Natural killer cell (primary cell): Measurements from ENCODE around the gene SPATA3. TPM values are rescaled to one million over a fixed set of nuclear protein-coding genes. Genes with fewer than 3 reads are reported as not detected.
"Not testable (repeated sequence)": the region's sequence is repeated elsewhere in the genome, so short reads cannot be mapped to it uniquely, and the experiment has no call there.

ENCODE experiments used
- ATAC-seq, 3 donors: fragments of 150-1000 bp in 2 of 3; fragments of 200-7000 bp in 1 of 3; cut with Tn5 transposase; 1 replicate in 1 of 3; 2 replicates in 2 of 3; pipeline ENCODE4 v1.10.0; 2021; ENCODE audit warnings: mild to moderate bottlenecking in 2 of 3, moderate library complexity in 2 of 3
- DNase-seq, 2 donors: peaks; one replicate each; pipeline versions ENCODE4 v3.0.0 to v3.0.0-alpha.2; 2013 to 2021; ENCODE audit warnings: mixed read lengths in 1 of 2
- H3K27ac ChIP-seq: one replicate; pipeline ENCODE4 v1.5.1; 2013; ENCODE audit warnings: mild to moderate bottlenecking, low read length
- H3K27me3 ChIP-seq: one replicate; pipeline ENCODE4 v1.6.1; 2013; ENCODE audit warnings: low read length; ENCODE audit not compliant: control insufficient read depth, insufficient read depth
- H3K36me3 ChIP-seq: one replicate; pipeline ENCODE4 v1.6.1; 2013; ENCODE audit warnings: low read length; ENCODE audit not compliant: control insufficient read depth, insufficient read depth
- H3K4me1 ChIP-seq: one replicate; pipeline ENCODE4 v1.6.1; 2013; ENCODE audit warnings: low read length; ENCODE audit not compliant: control insufficient read depth, insufficient read depth
- H3K4me3 ChIP-seq: one replicate; pipeline ENCODE4 v1.5.1; 2013; ENCODE audit warnings: low read length
- H3K9me3 ChIP-seq: one replicate; pipeline ENCODE4 v1.6.1; 2013; ENCODE audit warnings: low read length; ENCODE audit not compliant: control insufficient read depth, insufficient read depth
- H3K27ac Mint-ChIP-seq, 2 donors: one replicate each; pipeline ENCODE4 v1.8.0; 2022; ENCODE audit warnings: mild to moderate bottlenecking in 2 of 2, mixed read lengths in 2 of 2, moderate library complexity in 1 of 2
- H3K27me3 Mint-ChIP-seq, 2 donors: one replicate each; pipeline ENCODE4 v1.8.0; 2022; ENCODE audit warnings: low read depth in 2 of 2, mixed read lengths in 2 of 2
- H3K36me3 Mint-ChIP-seq: one replicate; pipeline ENCODE4 v1.8.0; 2022; ENCODE audit warnings: mixed read lengths
- H3K4me1 Mint-ChIP-seq, 2 donors: one replicate each; pipeline ENCODE4 v1.8.0; 2022; ENCODE audit warnings: mixed read lengths in 2 of 2
- H3K4me3 Mint-ChIP-seq: one replicate; pipeline ENCODE4 v1.8.0; 2022; ENCODE audit warnings: mild to moderate bottlenecking, moderate library complexity, mixed read lengths
- H3K9me3 Mint-ChIP-seq, 2 donors: one replicate each; pipeline ENCODE4 v1.8.0; 2022; ENCODE audit warnings: mixed read lengths in 2 of 2
- CTCF ChIP-seq: fragments of 200-600 bp; IDR thresholded peaks from one replicate; pipeline ENCODE4 v1.8.0; 2022; ENCODE audit warnings: antibody characterized with exemption
- whole genome bisulfite sequencing: methylation state at CpG from one replicate; pipeline ENCODE4 v1.1.7; 2013; ENCODE audit warnings: missing lambda C conversion rate; ENCODE audit not compliant: insufficient coverage; 5-methylcytosine and 5-hydroxymethylcytosine counted together
- intact Hi-C: fragments of 100-400 bp; cut with micrococcal nuclease; formaldehyde crosslinking; loops from one replicate; pipeline ENCODE4 v1.14.2; 2022
- total RNA-seq, 4 donors: library from RNA; stranded (reverse); fragments of 120-200 nt in 1 of 4; gene quantifications; one replicate each; pipeline versions ENCODE4 v1.2.3 to v1.2.4, GENCODE V29; 2013 to 2022

Gene SPATA3
- total RNA-seq, 3 donors from 2014 or later (not counting 1 experiment from before 2014, with no cell fraction given), result not detected

GRCh38 chr2:231017231-231017598, 21.3 kb downstream of the SPATA3 start:
- Mint-ChIP-seq H3K4me3 (no peak overlapping the region), H3K9me3 (no peaks in the 10 kb centered on the region), H3K4me1 (peaks cover 0 to 8% of the 10 kb centered on the region in 2 donors), H3K36me3 (no peaks in the 10 kb centered on the region), H3K27ac (no peak overlapping the region), H3K27me3 (peaks cover 31 to 64% of the 10 kb centered on the region in 2 donors)
- no peak for TF ChIP-seq CTCF
- Histone ChIP-seq H3K36me3 (no peaks in the 10 kb centered on the region), H3K4me3 (no peak overlapping the region), H3K27ac (no peak overlapping the region), H3K27me3 (peaks cover 12% of the 10 kb centered on the region), H3K9me3 (no peaks in the 10 kb centered on the region), H3K4me1 (peaks cover 4% of the 10 kb centered on the region)
- WGBS, result 36% methylated on average over 4 of the region's 4 CpGs
- intact Hi-C loops, result no loop called here
- no peak for ATAC-seq
- DNase-seq, result peak in 1 of 2 donors; percentile 23

GRCh38 chr2:231018184-231018583, 22.3 kb downstream of the SPATA3 start:
- ATAC-seq, result no peak
- H3K4me3 ChIP-seq, result no peak overlapping the region
- Mint-ChIP-seq H3K27me3 (peaks cover 28 to 55% of the 10 kb centered on the region in 2 donors), H3K9me3 (no peaks in the 10 kb centered on the region), H3K4me3 (no peak overlapping the region), H3K27ac (no peak overlapping the region), H3K36me3 (no peaks in the 10 kb centered on the region), H3K4me1 (peaks cover 0 to 8% of the 10 kb centered on the region in 2 donors)
- peaks cover 4% of the 10 kb centered on the region for H3K4me1 ChIP-seq
- TF ChIP-seq CTCF, result no peak
- H3K9me3 ChIP-seq, result no peaks in the 10 kb centered on the region
- DNase-seq, result no peak
- intact Hi-C loops, result no loop called here
- peaks cover 12% of the 10 kb centered on the region for H3K27me3 ChIP-seq
- H3K36me3 ChIP-seq, result no peaks in the 10 kb centered on the region
- 98% methylated on average over 3 of the region's 3 CpGs for WGBS
- no peak overlapping the region for H3K27ac ChIP-seq

GRCh38 chr2:231025059-231025458, 29.1 kb downstream of the SPATA3 start:
- H3K4me1 ChIP-seq, H3K4me3 ChIP-seq, H3K9me3 Mint-ChIP-seq, H3K36me3 Mint-ChIP-seq, H3K4me3 Mint-ChIP-seq, H3K36me3 ChIP-seq, H3K9me3 ChIP-seq, H3K27me3 ChIP-seq, H3K27ac ChIP-seq, DNase-seq, intact Hi-C loops, H3K4me1 Mint-ChIP-seq, H3K27ac Mint-ChIP-seq, ATAC-seq: not testable (repeated sequence)
- WGBS, result 97% methylated on average over 3 of the region's 3 CpGs
- peaks cover 14 to 50% of the 10 kb centered on the region in 2 donors for H3K27me3 Mint-ChIP-seq

GRCh38 chr2:231028889-231029288, 33.0 kb downstream of the SPATA3 start:
- Mint-ChIP-seq H3K4me1 (no peaks in the 10 kb centered on the region), H3K36me3 (no peaks in the 10 kb centered on the region), H3K4me3 (no peak overlapping the region), H3K27ac (no peak overlapping the region), H3K27me3 (peaks cover 25 to 38% of the 10 kb centered on the region in 2 donors), H3K9me3 (no peaks in the 10 kb centered on the region)
- Histone ChIP-seq H3K27ac (no peak overlapping the region), H3K27me3 (peaks cover 4% of the 10 kb centered on the region), H3K4me3 (no peak overlapping the region), H3K4me1 (no peaks in the 10 kb centered on the region), H3K36me3 (no peaks in the 10 kb centered on the region), H3K9me3 (peaks cover 4% of the 10 kb centered on the region)
- intact Hi-C loops, result no loop called here
- DNase-seq (no peak), ATAC-seq (no peak)
- TF ChIP-seq CTCF, result no peak
